Endothelial cell of umbilical vein (primary cell): Measurements from ENCODE around the gene TDP1. TPM values are rescaled to one million over a fixed set of nuclear protein-coding genes. Genes with fewer than 3 reads are reported as not detected.

Experiments used
- BruUV-seq: library from RNA; stranded (reverse); fragments of 400-500 nt; replicated peaks from 2 replicates; lab custom pipeline; 2021; lab: Mats Ljungman, UMichigan
- CTCF ChIA-PET: fragments of 300-600, 350-600 bp; sonication (Branson Sonifier 250); formaldehyde crosslinking; loops from one replicate; lab custom pipeline; 2021; ENCODE audit warnings: antibody characterized with exemption, inconsistent platforms; lab: Charles Lee
- POLR2A ChIA-PET: fragments of 300-600, 350-600 bp; sonication (Branson Sonifier 250); formaldehyde crosslinking; loops from one replicate; lab custom pipeline; 2021; ENCODE audit warnings: antibody characterized with exemption, inconsistent platforms; lab: Charles Lee
- DNase-seq: peaks from one replicate; pipeline ENCODE4 v3.0.0-alpha.2; 2011; ENCODE audit warnings: low read depth, low spot score
- FAIRE-seq: peaks from 2 replicates; lab custom pipeline; 2011; peaks lifted over from hg19 to GRCh38; lab: Jason Lieb, UNC
- H2AFZ ChIP-seq: 2 replicates; pipeline ENCODE4 v1.6.0; 2012; ENCODE audit warnings: low read depth, low read length, control low read depth, inconsistent platforms
- H3K27ac ChIP-seq: 2 replicates; pipeline ENCODE4 v1.5.1; 2011; ENCODE audit warnings: low read depth, mild to moderate bottlenecking, control low read depth, low read length, moderate library complexity; ENCODE audit not compliant: insufficient read depth
- H3K27me3 ChIP-seq, 2 experiments: 2 replicates each; pipeline versions ENCODE4 v1.6.0 to v1.6.1; 2011; ENCODE audit warnings: low read length in 2 of 2, mixed read lengths in 1 of 2; ENCODE audit not compliant: control insufficient read depth in 2 of 2, insufficient read depth in 2 of 2
- H3K36me3 ChIP-seq, 2 experiments: 2 replicates in 1 of 2; 3 replicates in 1 of 2; pipeline ENCODE4 v1.5.1; 2011; ENCODE audit warnings: low read length in 2 of 2, mild to moderate bottlenecking in 1 of 2, moderate library complexity in 1 of 2; ENCODE audit not compliant: control insufficient read depth in 2 of 2, insufficient read depth in 2 of 2; ENCODE audit errors: extremely low read depth in 1 of 2
- H3K4me1 ChIP-seq: 3 replicates; pipeline ENCODE4 v1.5.1; 2011; ENCODE audit warnings: mild to moderate bottlenecking, low read length; ENCODE audit not compliant: control insufficient read depth, insufficient read depth; ENCODE audit errors: extremely low read depth
- H3K4me2 ChIP-seq: 2 replicates; pipeline ENCODE4 v1.6.1; 2011; ENCODE audit warnings: low read length, control low read depth, mixed read lengths; ENCODE audit not compliant: insufficient read depth
- H3K4me3 ChIP-seq, 3 experiments: fragments of 200-600 bp in 1 of 3; sonication (generic), shearing (Covaris generic) in 1 of 3; replicated peaks in 1 of 3; 2 replicates each; pipeline ENCODE4 v1.5.1; 2011 to 2016; ENCODE audit warnings: control low read depth in 3 of 3, low read length in 3 of 3, mild to moderate bottlenecking in 2 of 3, inconsistent platforms in 1 of 3, low read depth in 1 of 3, moderate library complexity in 1 of 3; ENCODE audit not compliant: insufficient read depth in 1 of 3
- H3K79me2 ChIP-seq: 2 replicates; pipeline ENCODE4 v1.6.0; 2012; ENCODE audit warnings: low read length, inconsistent platforms; ENCODE audit not compliant: control insufficient read depth, insufficient read depth
- H3K9ac ChIP-seq: replicated peaks from 2 replicates; pipeline ENCODE3; 2011; ENCODE audit warnings: low read length, control low read depth; ENCODE audit not compliant: insufficient read depth; ENCODE audit errors: extremely low read depth
- H3K9me1 ChIP-seq: replicated peaks from 3 replicates; pipeline ENCODE4 v1.6.0; 2011; ENCODE audit warnings: mild to moderate bottlenecking, low read length; ENCODE audit not compliant: control insufficient read depth, insufficient read depth; ENCODE audit errors: extremely low read depth
- H3K9me3 ChIP-seq: replicated peaks from 2 replicates; pipeline ENCODE4 v1.5.1; 2012; ENCODE audit warnings: low read length, inconsistent platforms; ENCODE audit not compliant: control insufficient read depth, insufficient read depth
- H4K20me1 ChIP-seq: replicated peaks from 2 replicates; pipeline ENCODE3; 2011; ENCODE audit warnings: mild to moderate bottlenecking, low read length; ENCODE audit not compliant: control insufficient read depth, insufficient read depth; ENCODE audit errors: extremely low read depth
- CTCF ChIP-seq, 2 donors: IDR thresholded peaks; 1 replicate in 1 of 2; 2 replicates in 1 of 2; pipeline ENCODE4 v1.5.1; 2011; ENCODE audit warnings: low read length in 2 of 2, mild to moderate bottlenecking in 2 of 2, moderate library complexity in 2 of 2, control low read depth in 1 of 2, inconsistent platforms in 1 of 2, low read depth in 1 of 2; ENCODE audit not compliant: insufficient read depth in 1 of 2; ENCODE audit errors: extremely low read depth in 1 of 2
- FOS ChIP-seq: IDR thresholded peaks from 2 replicates; pipeline ENCODE4 v1.6.1; 2011; ENCODE audit warnings: mild to moderate bottlenecking, low read length, moderate library complexity, borderline replicate concordance; ENCODE audit not compliant: insufficient read depth
- GATA2 ChIP-seq: IDR thresholded peaks from 2 replicates; pipeline ENCODE4 v1.7.0; 2011; ENCODE audit warnings: low read depth, mild to moderate bottlenecking, moderate library complexity, mixed read lengths, low read length; ENCODE audit not compliant: insufficient read length, insufficient read depth
- MAX ChIP-seq: IDR thresholded peaks from 2 replicates; pipeline ENCODE4 v1.6.1; 2011; ENCODE audit not compliant: insufficient read depth, insufficient read length
- MYC ChIP-seq: IDR thresholded peaks from one replicate; pipeline ENCODE4 v1.6.1; 2011; ENCODE audit warnings: mild to moderate bottlenecking, low read depth, low read length
- POLR2A ChIP-seq: IDR thresholded peaks from 2 replicates; pipeline ENCODE4 v1.6.1; 2012; ENCODE audit warnings: low read depth, mild to moderate bottlenecking, control low read depth, low read length
- POLR2AphosphoS5 ChIP-seq: IDR thresholded peaks from 2 replicates; pipeline ENCODE4 v1.6.1; 2012; ENCODE audit warnings: low read depth, mild to moderate bottlenecking, control low read depth, low read length, moderate library complexity; ENCODE audit not compliant: insufficient read depth
- dilution Hi-C: fragments of 300-500 bp; cut with MboI; formaldehyde crosslinking; loops from one replicate; pipeline ENCODE4 v1.15.0; 2019; ENCODE audit warnings: low sequenced_read_pairs; ENCODE audit not compliant: extremely low pct_ligation_motif_present
- intact Hi-C: fragments of 100-400 bp; cut with micrococcal nuclease; formaldehyde crosslinking; loops from one replicate; pipeline ENCODE4 v1.10.0; 2022
- polyA plus RNA-seq, 4 experiments: library from polyadenylated mRNA; depleted of rRNA in 3 of 4; stranded (reverse) in 3 of 4; unstranded in 1 of 4; fragments of >200 nt; gene quantifications; 2 replicates each; pipeline versions ENCODE4 v1.2.1 to v1.2.3, GENCODE V29; 2011 to 2012; ENCODE audit warnings: missing spikeins in 1 of 4
- total RNA-seq: library from RNA; stranded (reverse); gene quantifications from 2 replicates; pipeline ENCODE4 v1.2.3, GENCODE V29; 2021

Gene TDP1
- total and polyA plus RNA-seq, 2 donors (not counting 3 experiments of a cell fraction or from before 2014, with no cell fraction given), result 14.1 to 30.5 TPM

GRCh38 chr14:89926694-89927093 lies 29.0 kb upstream of the TDP1 start:
- DNase-seq (peak; percentile 55), FAIRE-seq (peak; percentile 44)
- Histone ChIP-seq H3K27ac (peak overlapping the region; percentile 96), H3K9ac (peak overlapping the region; percentile 82), H3K4me2 (peak overlapping the region; percentile 76), H4K20me1 (no peaks in the 10 kb centered on the region), H3K9me3 (no peaks in the 10 kb centered on the region), H3K36me3 (no peaks in the 10 kb centered on the region), H2AFZ (no peak overlapping the region), H3K27me3 (no peaks in the 10 kb centered on the region), H3K4me3 (peak overlapping the region in 1 of 3 experiments; percentile 17), H3K79me2 (no peaks in the 10 kb centered on the region), H3K9me1 (no peaks in the 10 kb centered on the region), H3K4me1 (peaks cover 34% of the 10 kb centered on the region)
- no TSS peak for BruUV-seq
- TF ChIP-seq CTCF (IDR thresholded peaks at IDR 0.05; ENCODE audit: extremely low read depth in 1 of 2, insufficient read depth in 1 of 2, low read depth in 1 of 2, low read length in 2 of 2) (no peak), GATA2 (peak; percentile 21)
- ChIA-PET POLR2A (no interaction called here), CTCF (interaction anchor here (0.7 to 7.4 kb wide), 11 partner anchors 10 to 900 kb away, joined by 3 to 64 read pairs (median 6); partner anchors contain the start of gene EFCAB11)
- intact Hi-C loops, result loop anchor here (1.0 to 5.0 kb wide), 3 partner anchors 14 to 309 kb away; partner anchors contain the start of gene TDP1
- dilution Hi-C loops, result no loop called here

GRCh38 chr14:89927186-89927865 lies 28.4 kb upstream of the TDP1 start:
- ChIA-PET POLR2A (interaction anchor here (0.7 kb wide), 1 partner anchor 45 kb away, joined by 3 read pairs; no protein-coding TSS in a partner anchor), CTCF (interaction anchor here (1.2 to 7.4 kb wide), 9 partner anchors 9 to 900 kb away, joined by 3 to 64 read pairs (median 6); partner anchors contain the start of gene EFCAB11)
- dilution Hi-C loops, result no loop called here
- FAIRE-seq (peak; percentile 74), DNase-seq (peak; percentile 61)
- Histone ChIP-seq H3K9me1 (no peaks in the 10 kb centered on the region), H3K4me2 (peak overlapping the region; percentile 76), H3K36me3 (no peaks in the 10 kb centered on the region), H3K79me2 (no peaks in the 10 kb centered on the region), H3K9me3 (no peaks in the 10 kb centered on the region), H3K27me3 (no peaks in the 10 kb centered on the region), H3K4me3 (peak overlapping the region in 1 of 3 experiments; percentile 1), H3K9ac (peak overlapping the region; percentile 82), H3K27ac (peak overlapping the region; percentile 96), H4K20me1 (no peaks in the 10 kb centered on the region), H2AFZ (no peak overlapping the region), H3K4me1 (peaks cover 29% of the 10 kb centered on the region)
- intact Hi-C loops, result loop anchor here (1.0 to 5.0 kb wide), 2 partner anchors 28 to 310 kb away; partner anchors contain the start of gene TDP1
- no peak for TF ChIP-seq GATA2
- no peak for TF ChIP-seq CTCF (IDR thresholded peaks at IDR 0.05; ENCODE audit: extremely low read depth in 1 of 2, insufficient read depth in 1 of 2, low read depth in 1 of 2, low read length in 2 of 2)
- TF ChIP-seq POLR2A, result no peak
- TF ChIP-seq MYC, result no peak
- TF ChIP-seq MAX, result no peak
- peak; percentile 42 for TF ChIP-seq FOS
- no peak for TF ChIP-seq POLR2AphosphoS5
- BruUV-seq, result TSS peak; percentile 86
